Fibroblast of lung (primary cell): ENCODE results near the gene SNX30.

ENCODE experiments used
- EZH2 ChIP-seq: IDR thresholded peaks from 2 replicates; pipeline ENCODE4 v1.5.1; 2012; ENCODE audit warnings: low read length, control low read depth, mild to moderate bottlenecking; ENCODE audit errors: missing control alignments
- TF ChIP-seq, protein P1 (sequence below), 2 donors: IDR thresholded peaks in 1 of 2; conservative IDR thresholded peaks in 1 of 2; 1 replicate in 1 of 2; 2 replicates in 1 of 2; pipeline ENCODE4 v1.5.1; 2011 to 2012; ENCODE audit warnings: low read length in 2 of 2, control low read depth in 1 of 2, inconsistent platforms in 1 of 2, low read depth in 1 of 2, mild to moderate bottlenecking in 1 of 2

GRCh38 chr9:112747094-112747493, 3.5 kb upstream of the SNX30 start:
- TF ChIP-seq EZH2 = no peak
- TF ChIP-seq, protein P1, sequence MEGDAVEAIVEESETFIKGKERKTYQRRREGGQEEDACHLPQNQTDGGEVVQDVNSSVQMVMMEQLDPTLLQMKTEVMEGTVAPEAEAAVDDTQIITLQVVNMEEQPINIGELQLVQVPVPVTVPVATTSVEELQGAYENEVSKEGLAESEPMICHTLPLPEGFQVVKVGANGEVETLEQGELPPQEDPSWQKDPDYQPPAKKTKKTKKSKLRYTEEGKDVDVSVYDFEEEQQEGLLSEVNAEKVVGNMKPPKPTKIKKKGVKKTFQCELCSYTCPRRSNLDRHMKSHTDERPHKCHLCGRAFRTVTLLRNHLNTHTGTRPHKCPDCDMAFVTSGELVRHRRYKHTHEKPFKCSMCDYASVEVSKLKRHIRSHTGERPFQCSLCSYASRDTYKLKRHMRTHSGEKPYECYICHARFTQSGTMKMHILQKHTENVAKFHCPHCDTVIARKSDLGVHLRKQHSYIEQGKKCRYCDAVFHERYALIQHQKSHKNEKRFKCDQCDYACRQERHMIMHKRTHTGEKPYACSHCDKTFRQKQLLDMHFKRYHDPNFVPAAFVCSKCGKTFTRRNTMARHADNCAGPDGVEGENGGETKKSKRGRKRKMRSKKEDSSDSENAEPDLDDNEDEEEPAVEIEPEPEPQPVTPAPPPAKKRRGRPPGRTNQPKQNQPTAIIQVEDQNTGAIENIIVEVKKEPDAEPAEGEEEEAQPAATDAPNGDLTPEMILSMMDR (conservative IDR thresholded peaks at IDR 0.05 in 1 of 2, IDR thresholded peaks at IDR 0.05 in 1 of 2; ENCODE audit: low read depth in 1 of 2, low read length in 2 of 2) = no peak
